ENCODE results near the gene PIEZO1. TPM values are rescaled to one million over a fixed set of nuclear protein-coding genes. Genes with fewer than 3 reads are reported as not detected.

The PIEZO1 gene
- total and polyA plus RNA-seq, 9 of the 15 experiments (the other 6 are each of a cell fraction or from before 2014, with no cell fraction given) = 3.6 to 432 (median 131) TPM

DNA sequence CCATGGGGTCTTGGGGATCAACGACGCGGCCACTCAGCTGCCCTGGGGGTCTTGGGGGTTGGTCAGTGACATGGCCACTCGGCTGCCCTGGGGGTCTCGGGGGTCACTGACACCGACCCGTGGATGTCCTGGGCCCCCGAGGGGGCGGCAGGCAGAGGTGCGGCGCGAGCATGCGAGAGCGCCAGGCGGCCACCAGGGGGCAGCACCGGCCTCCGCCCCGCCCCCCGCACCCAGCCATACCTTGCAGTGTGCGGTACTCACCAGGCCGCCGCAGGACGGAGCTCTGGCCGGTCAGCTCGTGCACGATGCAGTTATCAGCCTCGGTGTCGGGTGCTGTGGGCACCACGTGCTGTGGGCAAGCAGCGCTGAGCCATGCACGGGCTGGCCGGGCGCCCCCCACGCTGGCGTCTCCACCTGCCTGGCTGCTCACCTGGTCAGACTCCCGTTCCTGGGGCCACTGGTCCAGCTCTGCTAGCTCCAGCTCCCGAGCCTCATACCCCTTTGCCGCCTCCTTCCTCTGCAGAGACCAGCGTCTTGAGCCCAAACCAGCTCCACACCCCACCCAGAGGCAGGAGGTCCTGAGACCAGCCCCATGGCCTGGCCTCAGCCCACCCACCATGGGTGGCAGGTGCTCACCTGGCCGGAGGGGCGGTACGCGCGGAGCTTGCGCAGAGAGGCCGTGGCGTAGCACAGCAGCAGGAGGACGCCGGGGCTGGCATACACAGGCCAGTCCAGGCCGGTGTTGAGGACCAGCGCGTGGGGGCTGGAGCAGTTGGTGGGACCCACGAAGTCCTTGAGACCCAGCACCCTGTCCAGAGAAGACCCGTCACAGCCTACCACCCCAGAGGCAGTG, 47.5 kb downstream of the PIEZO1 start (continued):
- TF ChIP-seq WHSC1 (IDR thresholded peaks at IDR 0.05; ENCODE audit: low read length) (no peak), MCM7 (IDR thresholded peaks at IDR 0.05) (no peak), ZNF408 (CRISPR knock-in tag; IDR thresholded peaks at IDR 0.05; ENCODE audit: low read depth) (no peak), NFE2 (IDR thresholded peaks at IDR 0.05; ENCODE audit: low read depth) (no peak), MNT (conservative IDR thresholded peaks at IDR 0.05) (peak; percentile 95 to 97), NFXL1 (CRISPR knock-in tag; IDR thresholded peaks at IDR 0.05) (no peak), HNRNPL (IDR thresholded peaks at IDR 0.05; ENCODE audit: low read depth, low read length) (peak; percentile 96), ZNF778 (CRISPR knock-in tag; IDR thresholded peaks at IDR 0.05) (no peak), ZNF133 (CRISPR knock-in tag; IDR thresholded peaks at IDR 0.05) (no peak), ZNF3 (CRISPR knock-in tag; IDR thresholded peaks at IDR 0.05) (no peak), PPARD (CRISPR knock-in tag; IDR thresholded peaks at IDR 0.05) (no peak), EP400 (IDR thresholded peaks at IDR 0.05) (peak; percentile 95), PHF20 (IDR thresholded peaks at IDR 0.05; ENCODE audit: partially characterized antibody) (peak; percentile 19), USF2 (CRISPR knock-in tag; IDR thresholded peaks at IDR 0.05) (peak; percentile 67)
- TF ChIP-seq, protein P1, sequence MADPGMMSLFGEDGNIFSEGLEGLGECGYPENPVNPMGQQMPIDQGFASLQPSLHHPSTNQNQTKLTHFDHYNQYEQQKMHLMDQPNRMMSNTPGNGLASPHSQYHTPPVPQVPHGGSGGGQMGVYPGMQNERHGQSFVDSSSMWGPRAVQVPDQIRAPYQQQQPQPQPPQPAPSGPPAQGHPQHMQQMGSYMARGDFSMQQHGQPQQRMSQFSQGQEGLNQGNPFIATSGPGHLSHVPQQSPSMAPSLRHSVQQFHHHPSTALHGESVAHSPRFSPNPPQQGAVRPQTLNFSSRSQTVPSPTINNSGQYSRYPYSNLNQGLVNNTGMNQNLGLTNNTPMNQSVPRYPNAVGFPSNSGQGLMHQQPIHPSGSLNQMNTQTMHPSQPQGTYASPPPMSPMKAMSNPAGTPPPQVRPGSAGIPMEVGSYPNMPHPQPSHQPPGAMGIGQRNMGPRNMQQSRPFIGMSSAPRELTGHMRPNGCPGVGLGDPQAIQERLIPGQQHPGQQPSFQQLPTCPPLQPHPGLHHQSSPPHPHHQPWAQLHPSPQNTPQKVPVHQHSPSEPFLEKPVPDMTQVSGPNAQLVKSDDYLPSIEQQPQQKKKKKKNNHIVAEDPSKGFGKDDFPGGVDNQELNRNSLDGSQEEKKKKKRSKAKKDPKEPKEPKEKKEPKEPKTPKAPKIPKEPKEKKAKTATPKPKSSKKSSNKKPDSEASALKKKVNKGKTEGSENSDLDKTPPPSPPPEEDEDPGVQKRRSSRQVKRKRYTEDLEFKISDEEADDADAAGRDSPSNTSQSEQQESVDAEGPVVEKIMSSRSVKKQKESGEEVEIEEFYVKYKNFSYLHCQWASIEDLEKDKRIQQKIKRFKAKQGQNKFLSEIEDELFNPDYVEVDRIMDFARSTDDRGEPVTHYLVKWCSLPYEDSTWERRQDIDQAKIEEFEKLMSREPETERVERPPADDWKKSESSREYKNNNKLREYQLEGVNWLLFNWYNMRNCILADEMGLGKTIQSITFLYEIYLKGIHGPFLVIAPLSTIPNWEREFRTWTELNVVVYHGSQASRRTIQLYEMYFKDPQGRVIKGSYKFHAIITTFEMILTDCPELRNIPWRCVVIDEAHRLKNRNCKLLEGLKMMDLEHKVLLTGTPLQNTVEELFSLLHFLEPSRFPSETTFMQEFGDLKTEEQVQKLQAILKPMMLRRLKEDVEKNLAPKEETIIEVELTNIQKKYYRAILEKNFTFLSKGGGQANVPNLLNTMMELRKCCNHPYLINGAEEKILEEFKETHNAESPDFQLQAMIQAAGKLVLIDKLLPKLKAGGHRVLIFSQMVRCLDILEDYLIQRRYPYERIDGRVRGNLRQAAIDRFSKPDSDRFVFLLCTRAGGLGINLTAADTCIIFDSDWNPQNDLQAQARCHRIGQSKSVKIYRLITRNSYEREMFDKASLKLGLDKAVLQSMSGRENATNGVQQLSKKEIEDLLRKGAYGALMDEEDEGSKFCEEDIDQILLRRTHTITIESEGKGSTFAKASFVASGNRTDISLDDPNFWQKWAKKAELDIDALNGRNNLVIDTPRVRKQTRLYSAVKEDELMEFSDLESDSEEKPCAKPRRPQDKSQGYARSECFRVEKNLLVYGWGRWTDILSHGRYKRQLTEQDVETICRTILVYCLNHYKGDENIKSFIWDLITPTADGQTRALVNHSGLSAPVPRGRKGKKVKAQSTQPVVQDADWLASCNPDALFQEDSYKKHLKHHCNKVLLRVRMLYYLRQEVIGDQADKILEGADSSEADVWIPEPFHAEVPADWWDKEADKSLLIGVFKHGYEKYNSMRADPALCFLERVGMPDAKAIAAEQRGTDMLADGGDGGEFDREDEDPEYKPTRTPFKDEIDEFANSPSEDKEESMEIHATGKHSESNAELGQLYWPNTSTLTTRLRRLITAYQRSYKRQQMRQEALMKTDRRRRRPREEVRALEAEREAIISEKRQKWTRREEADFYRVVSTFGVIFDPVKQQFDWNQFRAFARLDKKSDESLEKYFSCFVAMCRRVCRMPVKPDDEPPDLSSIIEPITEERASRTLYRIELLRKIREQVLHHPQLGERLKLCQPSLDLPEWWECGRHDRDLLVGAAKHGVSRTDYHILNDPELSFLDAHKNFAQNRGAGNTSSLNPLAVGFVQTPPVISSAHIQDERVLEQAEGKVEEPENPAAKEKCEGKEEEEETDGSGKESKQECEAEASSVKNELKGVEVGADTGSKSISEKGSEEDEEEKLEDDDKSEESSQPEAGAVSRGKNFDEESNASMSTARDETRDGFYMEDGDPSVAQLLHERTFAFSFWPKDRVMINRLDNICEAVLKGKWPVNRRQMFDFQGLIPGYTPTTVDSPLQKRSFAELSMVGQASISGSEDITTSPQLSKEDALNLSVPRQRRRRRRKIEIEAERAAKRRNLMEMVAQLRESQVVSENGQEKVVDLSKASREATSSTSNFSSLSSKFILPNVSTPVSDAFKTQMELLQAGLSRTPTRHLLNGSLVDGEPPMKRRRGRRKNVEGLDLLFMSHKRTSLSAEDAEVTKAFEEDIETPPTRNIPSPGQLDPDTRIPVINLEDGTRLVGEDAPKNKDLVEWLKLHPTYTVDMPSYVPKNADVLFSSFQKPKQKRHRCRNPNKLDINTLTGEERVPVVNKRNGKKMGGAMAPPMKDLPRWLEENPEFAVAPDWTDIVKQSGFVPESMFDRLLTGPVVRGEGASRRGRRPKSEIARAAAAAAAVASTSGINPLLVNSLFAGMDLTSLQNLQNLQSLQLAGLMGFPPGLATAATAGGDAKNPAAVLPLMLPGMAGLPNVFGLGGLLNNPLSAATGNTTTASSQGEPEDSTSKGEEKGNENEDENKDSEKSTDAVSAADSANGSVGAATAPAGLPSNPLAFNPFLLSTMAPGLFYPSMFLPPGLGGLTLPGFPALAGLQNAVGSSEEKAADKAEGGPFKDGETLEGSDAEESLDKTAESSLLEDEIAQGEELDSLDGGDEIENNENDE (IDR thresholded peaks at IDR 0.05; ENCODE audit: low read depth, low read length) = no peak
